ENCODE results near the gene TMPRSS4. TPM values are rescaled to one million over a fixed set of nuclear protein-coding genes. Genes with fewer than 3 reads are reported as not detected.

The TMPRSS4 gene
- polyA plus RNA-seq, 1 experiment: not detected

- TF ChIP-seq CTCF (IDR thresholded peaks at IDR 0.05; ENCODE audit: low read depth, low read length): no peak
- Histone ChIP-seq H3K4me3 (ENCODE audit: low read depth, low read length) (no peak overlapping the region), H3K9me3 (ENCODE audit: control insufficient read depth, insufficient read depth, low read length) (no peaks in the 10 kb centered on the region), H3K27me3 (ENCODE audit: control insufficient read depth, insufficient read depth, low read length) (peaks cover 67% of the 10 kb centered on the region), H3K27ac (ENCODE audit: low read depth, low read length) (no peak overlapping the region)
- ChIA-PET POLR2A (no interaction called here), CTCF (interaction anchor here (2.6 kb wide), 1 partner anchor 14 kb away, joined by 18 read pairs; no protein-coding TSS in a partner anchor)
- DNase-seq (ENCODE audit: low read depth, low spot score): no peak
Measured at GRCh38 chr11:118157186-118157895, 80.5 kb downstream of the TMPRSS4 start.

GRCh38 chr11:118161786-118162185 lies 84.9 kb downstream of the TMPRSS4 start:
- no peak for TF ChIP-seq CTCF (IDR thresholded peaks at IDR 0.05; ENCODE audit: low read depth, low read length)
- no peak for DNase-seq (ENCODE audit: low read depth, low spot score)
- Histone ChIP-seq H3K27me3 (ENCODE audit: control insufficient read depth, insufficient read depth, low read length) (peaks cover 32% of the 10 kb centered on the region), H3K27ac (ENCODE audit: low read depth, low read length) (no peak overlapping the region), H3K4me3 (ENCODE audit: low read depth, low read length) (no peak overlapping the region), H3K9me3 (ENCODE audit: control insufficient read depth, insufficient read depth, low read length) (no peaks in the 10 kb centered on the region)
- POLR2A ChIA-PET: no interaction called here
- CTCF ChIA-PET: no interaction called here

GRCh38 chr11:118162846-118163245 lies 86.0 kb downstream of the TMPRSS4 start:
- CTCF ChIA-PET: interaction anchor here (0.7 to 0.9 kb wide), 2 partner anchors 9 to 36 kb away, joined by 3 to 5 read pairs; no protein-coding TSS in a partner anchor
- H3K27me3 ChIP-seq (ENCODE audit: control insufficient read depth, insufficient read depth, low read length): peaks cover 22% of the 10 kb centered on the region

DNA sequence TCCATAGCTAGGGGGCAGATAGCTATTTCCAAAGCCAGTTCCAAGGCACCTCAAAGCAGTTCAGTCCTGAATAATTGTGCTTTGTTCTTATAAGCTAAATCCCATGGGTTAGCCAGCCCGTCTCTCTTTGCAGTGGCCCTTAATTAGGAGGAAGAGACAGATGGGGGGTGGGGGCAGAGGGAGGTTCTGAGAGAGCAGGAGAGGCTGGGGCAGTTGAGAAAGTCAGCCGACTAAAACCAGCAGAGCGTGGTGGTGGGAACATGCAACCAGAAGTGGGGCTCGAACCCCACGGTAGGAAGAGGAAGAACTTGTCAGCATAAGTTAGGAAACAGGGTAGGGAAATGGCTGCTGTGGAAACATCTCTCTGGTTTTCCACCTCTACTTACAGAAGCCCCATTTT lies 86.6 kb downstream of the TMPRSS4 start:
- ChIA-PET POLR2A (no interaction called here), CTCF (interaction anchor here (0.7 to 0.9 kb wide), 2 partner anchors 8 to 35 kb away, joined by 3 to 5 read pairs; no protein-coding TSS in a partner anchor)
- no peak for TF ChIP-seq CTCF (IDR thresholded peaks at IDR 0.05; ENCODE audit: low read depth, low read length)
- peaks cover 16% of the 10 kb centered on the region for H3K27me3 ChIP-seq (ENCODE audit: control insufficient read depth, insufficient read depth, low read length)
- H3K4me3 ChIP-seq (ENCODE audit: low read depth, low read length): no peak overlapping the region
- DNase-seq (ENCODE audit: low read depth, low spot score): no peak
- H3K27ac ChIP-seq (ENCODE audit: low read depth, low read length): no peak overlapping the region
- no peaks in the 10 kb centered on the region for H3K9me3 ChIP-seq (ENCODE audit: control insufficient read depth, insufficient read depth, low read length)

More at GRCh38 chr11:118162846-118163245, 86.0 kb downstream of the TMPRSS4 start:
- POLR2A ChIA-PET: no interaction called here
- DNase-seq (ENCODE audit: low read depth, low spot score): no peak
- Histone ChIP-seq H3K9me3 (ENCODE audit: control insufficient read depth, insufficient read depth, low read length) (no peaks in the 10 kb centered on the region), H3K4me3 (ENCODE audit: low read depth, low read length) (no peak overlapping the region), H3K27ac (ENCODE audit: low read depth, low read length) (no peak overlapping the region)
- no peak for TF ChIP-seq CTCF (IDR thresholded peaks at IDR 0.05; ENCODE audit: low read depth, low read length)

- ChIA-PET CTCF (interaction anchor here (1.6 kb wide), 1 partner anchor 20 kb away, joined by 4 read pairs; no protein-coding TSS in a partner anchor), POLR2A (no interaction called here)
- Histone ChIP-seq H3K27ac (ENCODE audit: low read depth, low read length) (no peak overlapping the region), H3K4me3 (ENCODE audit: low read depth, low read length) (no peak overlapping the region), H3K27me3 (ENCODE audit: control insufficient read depth, insufficient read depth, low read length) (peaks cover 8% of the 10 kb centered on the region), H3K9me3 (ENCODE audit: control insufficient read depth, insufficient read depth, low read length) (no peaks in the 10 kb centered on the region)
- DNase-seq (ENCODE audit: low read depth, low spot score): no peak
- TF ChIP-seq CTCF (IDR thresholded peaks at IDR 0.05; ENCODE audit: low read depth, low read length): no peak
Measured at GRCh38 chr11:118164885-118165284, 88.0 kb downstream of the TMPRSS4 start.

Measured in AG04450 (cell line).